HepG2 (cell line): ENCODE measurements around the gene KATNBL1. TPM values are rescaled to one million over a fixed set of nuclear protein-coding genes. Genes with fewer than 3 reads are reported as not detected.
A peak's percentile ranks its signal among the peaks of the same experiment; 100 is the strongest.

Experiments
- HBP1 ChIP-seq: IDR thresholded peaks from 2 replicates; pipeline ENCODE4 v1.6.1; 2016; ENCODE audit warnings: low read depth, control low read depth
- KDM5B ChIP-seq: sonication (generic); formaldehyde crosslinking; IDR thresholded peaks from 2 replicates; pipeline ENCODE4 v1.4.0; 2020; ENCODE audit warnings: missing genetic modification reagents, mild to moderate bottlenecking, borderline replicate concordance
- RBM39 ChIP-seq: fragments of 200-400 bp; formaldehyde crosslinking; IDR thresholded peaks from one replicate; pipeline ENCODE4 v1.6.1; 2018; ENCODE audit warnings: antibody characterized with exemption, mild to moderate bottlenecking, low read depth, low read length; ENCODE audit not compliant: poor library complexity, severe bottlenecking
- TCF7 ChIP-seq: sonication (generic); IDR thresholded peaks from 2 replicates; pipeline ENCODE4 v1.6.1; 2016; ENCODE audit warnings: antibody characterized with exemption, low read depth
- ZNF24 ChIP-seq: fragments of 450-650 bp; IDR thresholded peaks from 2 replicates; pipeline ENCODE4 v1.6.1; 2017; ENCODE audit warnings: antibody characterized with exemption, mild to moderate bottlenecking
- ZNF414 ChIP-seq: sonication (generic); formaldehyde crosslinking; IDR thresholded peaks from 2 replicates; pipeline ENCODE4 v1.5.0; 2020; ENCODE audit warnings: missing genetic modification reagents
- ZNF468 ChIP-seq: sonication (generic); formaldehyde crosslinking; IDR thresholded peaks from 2 replicates; pipeline ENCODE4 v1.8.0; 2022; ENCODE audit warnings: mild to moderate bottlenecking, moderate library complexity, missing genetic modification reagents
- ZNF737 ChIP-seq: sonication (generic); formaldehyde crosslinking; IDR thresholded peaks from 2 replicates; pipeline ENCODE4 v1.5.0; 2020; ENCODE audit warnings: missing genetic modification reagents, mild to moderate bottlenecking, borderline replicate concordance
- polyA plus RNA-seq, 8 experiments: library from polyadenylated mRNA; depleted of rRNA in 3 of 8; stranded (reverse) in 7 of 8; unstranded in 1 of 8; fragments of >200 nt; fragmentation: Illumina TruSeq in 4 of 8; extraction: Trizol in 4 of 8; gene quantifications; 2 replicates each; pipeline versions ENCODE4 v1.2.1 to v1.2.3, GENCODE V29; 2011 to 2016; ENCODE audit warnings: low read depth in 4 of 8, missing spikeins in 1 of 8, mixed read lengths in 1 of 8; ENCODE audit not compliant: insufficient read depth in 1 of 8
- total RNA-seq, 5 experiments: library from RNA; depleted of rRNA; stranded (reverse); fragments of >200 nt; fragmentation: Illumina TruSeq; extraction: Trizol; gene quantifications; 2 replicates each; pipeline ENCODE4 v1.2.3, GENCODE V29; 2016; ENCODE audit warnings: low read depth in 1 of 5
- TF ChIP-seq, protein P1 (sequence below): sonication (generic); formaldehyde crosslinking; conservative IDR thresholded peaks from 2 replicates; pipeline ENCODE4 v1.4.0; 2020; ENCODE audit warnings: missing genetic modification reagents
- TF ChIP-seq, protein P2 (sequence below): IDR thresholded peaks from 2 replicates; pipeline ENCODE4 v1.6.1; 2012; ENCODE audit warnings: low read depth, low read length, improper control_type of control experiment
- TF ChIP-seq, protein P3 (sequence below): sonication (generic); formaldehyde crosslinking; IDR thresholded peaks from 2 replicates; pipeline ENCODE4 v1.8.1; 2023; ENCODE audit warnings: missing genetic modification reagents, mild to moderate bottlenecking, borderline replicate concordance
- TF ChIP-seq, protein P4 (sequence below): sonication (generic); formaldehyde crosslinking; IDR thresholded peaks from 2 replicates; pipeline ENCODE4 v1.5.0; 2020; ENCODE audit warnings: mild to moderate bottlenecking, missing genetic modification reagents
- TF ChIP-seq, protein P5 (sequence below): sonication (generic); formaldehyde crosslinking; IDR thresholded peaks from 2 replicates; pipeline ENCODE4 v1.4.0; 2020; ENCODE audit warnings: low read depth, missing genetic modification reagents

The KATNBL1 gene
- total and polyA plus RNA-seq, 2 of the 13 experiments (the other 11 are each of a cell fraction or from before 2014, with no cell fraction given), result 23.4 to 42.8 TPM

DNA sequence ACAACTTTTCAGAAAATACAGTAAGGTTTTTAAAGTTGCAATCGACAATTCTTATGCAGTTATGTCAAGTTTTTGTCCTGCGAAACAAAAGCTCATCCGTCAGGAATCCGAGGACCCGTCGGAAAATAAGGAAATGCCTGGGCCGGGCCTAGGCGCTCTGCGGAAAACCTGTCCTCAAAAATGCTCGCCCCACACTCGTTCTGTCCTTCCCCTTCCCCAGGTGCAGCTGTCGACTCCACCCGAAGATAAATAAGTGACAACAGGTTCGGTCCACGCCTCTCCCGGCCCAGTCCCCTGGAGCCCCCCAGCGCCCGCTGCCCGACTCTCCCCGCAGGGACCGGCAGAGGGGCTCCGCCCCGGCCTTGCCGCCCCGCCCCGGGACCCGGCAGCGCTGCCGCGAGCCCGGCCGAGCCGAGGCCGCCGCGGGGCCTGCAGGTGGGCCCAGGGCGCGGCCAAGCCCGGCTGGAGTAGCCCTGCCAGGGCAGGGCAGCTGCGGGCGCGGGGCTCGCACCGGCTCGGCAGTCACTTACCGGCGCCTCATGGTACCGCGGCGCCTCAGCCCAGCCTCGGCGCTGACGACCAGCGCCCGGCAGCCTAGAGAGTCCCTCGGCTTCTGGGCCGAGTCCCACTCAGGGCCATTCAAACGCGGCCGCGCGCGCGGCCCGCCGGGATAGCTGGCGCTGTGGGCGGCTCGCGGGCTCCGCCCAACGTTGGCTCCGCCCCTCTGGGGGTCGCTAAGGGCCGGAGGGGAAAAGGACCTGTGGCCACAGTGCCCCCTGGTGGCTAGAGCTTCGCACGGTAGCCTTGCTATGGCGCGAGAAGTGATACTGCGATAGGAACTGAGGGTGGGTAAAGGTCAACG lies at the start of gene KATNBL1 (continued):
- TF ChIP-seq, protein P1, sequence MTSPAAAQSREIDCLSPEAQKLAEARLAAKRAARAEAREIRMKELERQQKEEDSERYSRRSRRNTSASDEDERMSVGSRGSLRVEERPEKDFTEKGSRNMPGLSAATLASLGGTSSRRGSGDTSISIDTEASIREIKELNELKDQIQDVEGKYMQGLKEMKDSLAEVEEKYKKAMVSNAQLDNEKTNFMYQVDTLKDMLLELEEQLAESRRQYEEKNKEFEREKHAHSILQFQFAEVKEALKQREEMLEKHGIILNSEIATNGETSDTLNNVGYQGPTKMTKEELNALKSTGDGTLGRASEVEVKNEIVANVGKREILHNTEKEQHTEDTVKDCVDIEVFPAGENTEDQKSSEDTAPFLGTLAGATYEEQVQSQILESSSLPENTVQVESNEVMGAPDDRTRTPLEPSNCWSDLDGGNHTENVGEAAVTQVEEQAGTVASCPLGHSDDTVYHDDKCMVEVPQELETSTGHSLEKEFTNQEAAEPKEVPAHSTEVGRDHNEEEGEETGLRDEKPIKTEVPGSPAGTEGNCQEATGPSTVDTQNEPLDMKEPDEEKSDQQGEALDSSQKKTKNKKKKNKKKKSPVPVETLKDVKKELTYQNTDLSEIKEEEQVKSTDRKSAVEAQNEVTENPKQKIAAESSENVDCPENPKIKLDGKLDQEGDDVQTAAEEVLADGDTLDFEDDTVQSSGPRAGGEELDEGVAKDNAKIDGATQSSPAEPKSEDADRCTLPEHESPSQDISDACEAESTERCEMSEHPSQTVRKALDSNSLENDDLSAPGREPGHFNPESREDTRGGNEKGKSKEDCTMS, result no peak
- TF ChIP-seq ZNF468 (no peak), RBM39 (peak; percentile 73), ZNF737 (CRISPR knock-in tag) (no peak), KDM5B (peak; percentile 67; the same call in 1 of the 2 replicates), TCF7 (no peak), ZNF414 (CRISPR knock-in tag) (peak; percentile 48; the same call in 1 of the 2 replicates), ZNF24 (no peak), HBP1 (CRISPR knock-in tag) (peak; percentile 87; the same call in 1 of the 2 replicates)
- TF ChIP-seq, protein P2, sequence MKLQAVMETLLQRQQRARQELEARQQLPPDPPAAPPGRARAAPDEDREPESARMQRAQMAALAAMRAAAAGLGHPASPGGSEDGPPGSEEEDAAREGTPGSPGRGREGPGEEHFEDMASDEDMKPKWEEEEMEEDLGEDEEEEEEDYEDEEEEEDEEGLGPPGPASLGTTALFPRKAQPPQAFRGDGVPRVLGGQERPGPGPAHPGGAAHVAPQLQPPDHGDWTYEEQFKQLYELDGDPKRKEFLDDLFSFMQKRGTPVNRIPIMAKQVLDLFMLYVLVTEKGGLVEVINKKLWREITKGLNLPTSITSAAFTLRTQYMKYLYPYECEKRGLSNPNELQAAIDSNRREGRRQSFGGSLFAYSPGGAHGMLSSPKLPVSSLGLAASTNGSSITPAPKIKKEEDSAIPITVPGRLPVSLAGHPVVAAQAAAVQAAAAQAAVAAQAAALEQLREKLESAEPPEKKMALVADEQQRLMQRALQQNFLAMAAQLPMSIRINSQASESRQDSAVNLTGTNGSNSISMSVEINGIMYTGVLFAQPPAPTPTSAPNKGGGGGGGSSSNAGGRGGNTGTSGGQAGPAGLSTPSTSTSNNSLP, result no peak
- TF ChIP-seq, protein P3, sequence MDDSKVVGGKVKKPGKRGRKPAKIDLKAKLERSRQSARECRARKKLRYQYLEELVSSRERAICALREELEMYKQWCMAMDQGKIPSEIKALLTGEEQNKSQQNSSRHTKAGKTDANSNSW (CRISPR knock-in tag), result no peak
- TF ChIP-seq, protein P4, sequence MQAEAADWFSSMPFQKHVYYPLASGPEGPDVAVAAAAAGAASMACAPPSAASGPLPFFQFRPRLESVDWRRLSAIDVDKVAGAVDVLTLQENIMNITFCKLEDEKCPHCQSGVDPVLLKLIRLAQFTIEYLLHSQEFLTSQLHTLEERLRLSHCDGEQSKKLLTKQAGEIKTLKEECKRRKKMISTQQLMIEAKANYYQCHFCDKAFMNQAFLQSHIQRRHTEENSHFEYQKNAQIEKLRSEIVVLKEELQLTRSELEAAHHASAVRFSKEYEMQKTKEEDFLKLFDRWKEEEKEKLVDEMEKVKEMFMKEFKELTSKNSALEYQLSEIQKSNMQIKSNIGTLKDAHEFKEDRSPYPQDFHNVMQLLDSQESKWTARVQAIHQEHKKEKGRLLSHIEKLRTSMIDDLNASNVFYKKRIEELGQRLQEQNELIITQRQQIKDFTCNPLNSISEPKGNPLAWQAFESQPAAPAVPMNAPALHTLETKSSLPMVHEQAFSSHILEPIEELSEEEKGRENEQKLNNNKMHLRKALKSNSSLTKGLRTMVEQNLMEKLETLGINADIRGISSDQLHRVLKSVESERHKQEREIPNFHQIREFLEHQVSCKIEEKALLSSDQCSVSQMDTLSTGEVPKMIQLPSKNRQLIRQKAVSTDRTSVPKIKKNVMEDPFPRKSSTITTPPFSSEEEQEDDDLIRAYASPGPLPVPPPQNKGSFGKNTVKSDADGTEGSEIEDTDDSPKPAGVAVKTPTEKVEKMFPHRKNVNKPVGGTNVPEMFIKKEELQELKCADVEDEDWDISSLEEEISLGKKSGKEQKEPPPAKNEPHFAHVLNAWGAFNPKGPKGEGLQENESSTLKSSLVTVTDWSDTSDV, result peak; percentile 85; the same call in 1 of the 2 replicates
- TF ChIP-seq, protein P5, sequence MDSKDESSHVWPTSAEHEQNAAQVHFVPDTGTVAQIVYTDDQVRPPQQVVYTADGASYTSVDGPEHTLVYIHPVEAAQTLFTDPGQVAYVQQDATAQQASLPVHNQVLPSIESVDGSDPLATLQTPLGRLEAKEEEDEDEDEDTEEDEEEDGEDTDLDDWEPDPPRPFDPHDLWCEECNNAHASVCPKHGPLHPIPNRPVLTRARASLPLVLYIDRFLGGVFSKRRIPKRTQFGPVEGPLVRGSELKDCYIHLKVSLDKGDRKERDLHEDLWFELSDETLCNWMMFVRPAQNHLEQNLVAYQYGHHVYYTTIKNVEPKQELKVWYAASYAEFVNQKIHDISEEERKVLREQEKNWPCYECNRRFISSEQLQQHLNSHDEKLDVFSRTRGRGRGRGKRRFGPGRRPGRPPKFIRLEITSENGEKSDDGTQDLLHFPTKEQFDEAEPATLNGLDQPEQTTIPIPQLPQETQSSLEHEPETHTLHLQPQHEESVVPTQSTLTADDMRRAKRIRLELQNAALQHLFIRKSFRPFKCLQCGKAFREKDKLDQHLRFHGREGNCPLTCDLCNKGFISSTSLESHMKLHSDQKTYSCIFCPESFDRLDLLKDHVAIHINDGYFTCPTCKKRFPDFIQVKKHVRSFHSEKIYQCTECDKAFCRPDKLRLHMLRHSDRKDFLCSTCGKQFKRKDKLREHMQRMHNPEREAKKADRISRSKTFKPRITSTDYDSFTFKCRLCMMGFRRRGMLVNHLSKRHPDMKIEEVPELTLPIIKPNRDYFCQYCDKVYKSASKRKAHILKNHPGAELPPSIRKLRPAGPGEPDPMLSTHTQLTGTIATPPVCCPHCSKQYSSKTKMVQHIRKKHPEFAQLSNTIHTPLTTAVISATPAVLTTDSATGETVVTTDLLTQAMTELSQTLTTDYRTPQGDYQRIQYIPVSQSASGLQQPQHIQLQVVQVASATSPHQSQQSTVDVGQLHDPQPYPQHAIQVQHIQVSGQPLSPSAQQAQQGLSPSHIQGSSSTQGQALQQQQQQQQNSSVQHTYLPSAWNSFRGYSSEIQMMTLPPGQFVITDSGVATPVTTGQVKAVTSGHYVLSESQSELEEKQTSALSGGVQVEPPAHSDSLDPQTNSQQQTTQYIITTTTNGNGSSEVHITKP (CRISPR knock-in tag), result no peak; the same call in 1 of the 2 replicates
